ENCODE data around the gene MTMR6. TPM values are rescaled to one million over a fixed set of nuclear protein-coding genes. Genes with fewer than 3 reads are reported as not detected.

The MTMR6 gene
- total RNA-seq, 1 experiment from 2014 or later: 9.7 TPM

- Histone ChIP-seq H3K36me3 (ENCODE audit: control insufficient read depth, insufficient read depth, low read length) (no peaks in the 10 kb centered on the region), H3K4me3 (ENCODE audit: low read depth in 2 of 2, low read length in 2 of 2) (no peak overlapping the region), H3K4me1 (ENCODE audit: control insufficient read depth, insufficient read depth, low read length) (no peaks in the 10 kb centered on the region), H3K27ac (ENCODE audit: low read length) (no peak overlapping the region), H3K9me3 (ENCODE audit: control insufficient read depth, insufficient read depth, low read depth, low read length) (no peaks in the 10 kb centered on the region), H3K27me3 (ENCODE audit: control insufficient read depth, insufficient read depth, low read length) (no peaks in the 10 kb centered on the region)
- no peak for ATAC-seq
- CTCF ChIA-PET: no interaction called here
- no TSS peak for BruUV-seq (replicated peaks)
- intact Hi-C loops (cut with micrococcal nuclease; ENCODE audit: unreplicated experiment): no loop called here
- no peak for DNase-seq (ENCODE audit: low read depth, low spot score)
- no peak for TF ChIP-seq SIN3A (IDR thresholded peaks at IDR 0.05; ENCODE audit: borderline replicate concordance, insufficient read depth, low read depth, low read length)
- no peak for TF ChIP-seq POLR2AphosphoS5 (IDR thresholded peaks at IDR 0.05; ENCODE audit: low read depth, low read length)
- TF ChIP-seq TCF7L2 (IDR thresholded peaks at IDR 0.05; ENCODE audit: low read depth, low read length): no peak
- no peak for TF ChIP-seq REST (IDR thresholded peaks at IDR 0.05; ENCODE audit: insufficient read depth in 1 of 2, low read depth in 2 of 2, low read length in 1 of 2)
- TF ChIP-seq, protein P1, sequence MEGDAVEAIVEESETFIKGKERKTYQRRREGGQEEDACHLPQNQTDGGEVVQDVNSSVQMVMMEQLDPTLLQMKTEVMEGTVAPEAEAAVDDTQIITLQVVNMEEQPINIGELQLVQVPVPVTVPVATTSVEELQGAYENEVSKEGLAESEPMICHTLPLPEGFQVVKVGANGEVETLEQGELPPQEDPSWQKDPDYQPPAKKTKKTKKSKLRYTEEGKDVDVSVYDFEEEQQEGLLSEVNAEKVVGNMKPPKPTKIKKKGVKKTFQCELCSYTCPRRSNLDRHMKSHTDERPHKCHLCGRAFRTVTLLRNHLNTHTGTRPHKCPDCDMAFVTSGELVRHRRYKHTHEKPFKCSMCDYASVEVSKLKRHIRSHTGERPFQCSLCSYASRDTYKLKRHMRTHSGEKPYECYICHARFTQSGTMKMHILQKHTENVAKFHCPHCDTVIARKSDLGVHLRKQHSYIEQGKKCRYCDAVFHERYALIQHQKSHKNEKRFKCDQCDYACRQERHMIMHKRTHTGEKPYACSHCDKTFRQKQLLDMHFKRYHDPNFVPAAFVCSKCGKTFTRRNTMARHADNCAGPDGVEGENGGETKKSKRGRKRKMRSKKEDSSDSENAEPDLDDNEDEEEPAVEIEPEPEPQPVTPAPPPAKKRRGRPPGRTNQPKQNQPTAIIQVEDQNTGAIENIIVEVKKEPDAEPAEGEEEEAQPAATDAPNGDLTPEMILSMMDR (IDR thresholded peaks at IDR 0.05): no peak
- POLR2A ChIA-PET: no interaction called here
- in situ Hi-C loops (cut with HindIII; ENCODE audit: low pct_unique_long_range_greater_than_20kb, low sequenced_read_pairs): no loop called here
Measured at GRCh38 chr13:25198647-25199046, 88.6 kb downstream of the MTMR6 start.

GRCh38 chr13:25196971-25197370 is 90.3 kb downstream of the MTMR6 start:
- H3K27me3 ChIP-seq (ENCODE audit: control insufficient read depth, insufficient read depth, low read length): no peaks in the 10 kb centered on the region
- no peak overlapping the region for H3K4me3 ChIP-seq (ENCODE audit: low read depth in 2 of 2, low read length in 2 of 2)
- no TSS peak for BruUV-seq (replicated peaks)
- intact Hi-C loops (cut with micrococcal nuclease; ENCODE audit: unreplicated experiment) (no loop called here), in situ Hi-C loops (cut with HindIII; ENCODE audit: low pct_unique_long_range_greater_than_20kb, low sequenced_read_pairs) (no loop called here)
- H3K4me1 ChIP-seq (ENCODE audit: control insufficient read depth, insufficient read depth, low read length): no peaks in the 10 kb centered on the region
- no peaks in the 10 kb centered on the region for H3K9me3 ChIP-seq (ENCODE audit: control insufficient read depth, insufficient read depth, low read depth, low read length)
- no peak for DNase-seq (ENCODE audit: low read depth, low spot score)
- no peak for ATAC-seq
- TF ChIP-seq, protein P1 (IDR thresholded peaks at IDR 0.05): no peak
- TF ChIP-seq TCF7L2 (IDR thresholded peaks at IDR 0.05; ENCODE audit: low read depth, low read length): no peak
- no peak for TF ChIP-seq POLR2AphosphoS5 (IDR thresholded peaks at IDR 0.05; ENCODE audit: low read depth, low read length)
- TF ChIP-seq REST (IDR thresholded peaks at IDR 0.05; ENCODE audit: insufficient read depth in 1 of 2, low read depth in 2 of 2, low read length in 1 of 2): no peak
- TF ChIP-seq SIN3A (IDR thresholded peaks at IDR 0.05; ENCODE audit: borderline replicate concordance, insufficient read depth, low read depth, low read length): no peak
- no peak overlapping the region for H3K27ac ChIP-seq (ENCODE audit: low read length)
- ChIA-PET CTCF (no interaction called here), POLR2A (no interaction called here)
- no peaks in the 10 kb centered on the region for H3K36me3 ChIP-seq (ENCODE audit: control insufficient read depth, insufficient read depth, low read length)

Other genes with a start within 250 kb of the MTMR6 start
- 0.18 TPM for gene PABPC3, start 191.4 kb downstream of the MTMR6 start, total RNA-seq (2021; ENCODE audit: unreplicated experiment)
- gene AMER2, start 115.2 kb downstream of the MTMR6 start, total RNA-seq (2021; ENCODE audit: unreplicated experiment): not detected
- gene NUP58, start 14.1 kb upstream of the MTMR6 start, total RNA-seq (2021; ENCODE audit: unreplicated experiment): 40.0 TPM
- not detected for gene ATP8A2, start 84.5 kb upstream of the MTMR6 start, total RNA-seq (2021; ENCODE audit: unreplicated experiment)

Data from Panc1 (cell line).